HG03520 (cell line): ENCODE results near the gene OLFM1.

Experiments used
- ATAC-seq: cut with Tn5 transposase; IDR thresholded peaks from one replicate; pipeline ENCODE4 v1.9.1; 2021; ENCODE audit warnings: mild to moderate bottlenecking, moderate library complexity; ENCODE audit not compliant: unreplicated experiment

OLFM1 gene

GRCh38 chr9:135088348-135088978 is 995 bp downstream of the OLFM1 start:
- no peak for ATAC-seq

GRCh38 chr9:135088979-135089847 is 1.7 kb downstream of the OLFM1 start:
- ATAC-seq: no peak

- no peak for ATAC-seq
Measured at GRCh38 chr9:135090081-135090480, 2.6 kb downstream of the OLFM1 start.

GRCh38 chr9:135090547-135090946 is 3.1 kb downstream of the OLFM1 start:
- no peak for ATAC-seq

- no peak for ATAC-seq
Measured at GRCh38 chr9:135091545-135091944, 4.1 kb downstream of the OLFM1 start.

- no peak for ATAC-seq
Measured at GRCh38 chr9:135093111-135093510, 5.6 kb downstream of the OLFM1 start.

- ATAC-seq: no peak
Measured at GRCh38 chr9:135093911-135094584, 6.6 kb downstream of the OLFM1 start.

GRCh38 chr9:135095470-135096407 is 8.3 kb downstream of the OLFM1 start:
- no peak for ATAC-seq

- ATAC-seq: no peak
Measured at GRCh38 chr9:135096408-135096895, 9.0 kb downstream of the OLFM1 start.

- no peak for ATAC-seq
Measured at GRCh38 chr9:135098400-135099105, 11.1 kb downstream of the OLFM1 start.

GRCh38 chr9:135099574-135099973 is 12.1 kb downstream of the OLFM1 start:
- no peak for ATAC-seq

GRCh38 chr9:135100241-135100681 is 12.8 kb downstream of the OLFM1 start:
- ATAC-seq: no peak

- ATAC-seq: no peak
Measured at GRCh38 chr9:135100725-135101410, 13.4 kb downstream of the OLFM1 start.

GRCh38 chr9:135101486-135101885 is 14.0 kb downstream of the OLFM1 start:
- ATAC-seq: no peak

- no peak for ATAC-seq
Measured at GRCh38 chr9:135101926-135102325, 14.5 kb downstream of the OLFM1 start.

GRCh38 chr9:135102331-135102730 is 14.9 kb downstream of the OLFM1 start:
- no peak for ATAC-seq

- ATAC-seq: no peak
Measured at GRCh38 chr9:135103001-135103446, 15.6 kb downstream of the OLFM1 start.

- no peak for ATAC-seq
Measured at GRCh38 chr9:135103931-135104639, 16.6 kb downstream of the OLFM1 start.
